HFF-Myc (cell line): ENCODE data around the gene SORBS1.

Experiments used
- DNase-seq: peaks from one replicate; pipeline ENCODE4 v3.0.0-alpha.2; 2011; ENCODE audit warnings: low read depth; ENCODE audit errors: extremely low read depth
- H3K4me3 ChIP-seq: replicated peaks from 2 replicates; pipeline ENCODE4 v1.5.1; 2011; ENCODE audit warnings: low read depth, mild to moderate bottlenecking, control low read depth, low read length
- CTCF ChIP-seq: IDR thresholded peaks from 2 replicates; pipeline ENCODE4 v1.5.1; 2012; ENCODE audit warnings: mild to moderate bottlenecking, low read depth, low read length, control low read depth; ENCODE audit errors: missing control alignments

The SORBS1 gene

GRCh38 chr10:95500097-95500496, 61.1 kb downstream of the SORBS1 start:
- no peak for TF ChIP-seq CTCF
- no peak overlapping the region for H3K4me3 ChIP-seq
- DNase-seq = no peak

GRCh38 chr10:95499482-95499989, 61.6 kb downstream of the SORBS1 start:
- no peak for TF ChIP-seq CTCF
- H3K4me3 ChIP-seq = no peak overlapping the region
- no peak for DNase-seq

GRCh38 chr10:95496951-95497350, 64.2 kb downstream of the SORBS1 start:
- TF ChIP-seq CTCF = no peak
- H3K4me3 ChIP-seq = no peak overlapping the region
- no peak for DNase-seq

GRCh38 chr10:95496246-95496911, 64.8 kb downstream of the SORBS1 start:
- TF ChIP-seq CTCF = no peak
- DNase-seq = no peak

GRCh38 chr10:95493862-95494261, 67.3 kb downstream of the SORBS1 start:
- no peak for DNase-seq
- no peak overlapping the region for H3K4me3 ChIP-seq
- no peak for TF ChIP-seq CTCF

More at GRCh38 chr10:95496246-95496911, 64.8 kb downstream of the SORBS1 start:
- no peak overlapping the region for H3K4me3 ChIP-seq

GRCh38 chr10:95487994-95488393, 73.2 kb downstream of the SORBS1 start:
- no peak for DNase-seq
- TF ChIP-seq CTCF = no peak
- no peak overlapping the region for H3K4me3 ChIP-seq
